NCI-H510A treated with DMSO at 0.1 percent for 48 hours (cell line): ENCODE measurements around the gene ZBTB21.

ENCODE experiments used
- DNase-seq: peaks from one replicate; lab custom pipeline; 2025; lab: John Stamatoyannopoulos, UW

ZBTB21 gene

GRCh38 chr21:42039911-42040351, 29.8 kb upstream of the ZBTB21 start:
- peak; percentile 15 for DNase-seq

DNA sequence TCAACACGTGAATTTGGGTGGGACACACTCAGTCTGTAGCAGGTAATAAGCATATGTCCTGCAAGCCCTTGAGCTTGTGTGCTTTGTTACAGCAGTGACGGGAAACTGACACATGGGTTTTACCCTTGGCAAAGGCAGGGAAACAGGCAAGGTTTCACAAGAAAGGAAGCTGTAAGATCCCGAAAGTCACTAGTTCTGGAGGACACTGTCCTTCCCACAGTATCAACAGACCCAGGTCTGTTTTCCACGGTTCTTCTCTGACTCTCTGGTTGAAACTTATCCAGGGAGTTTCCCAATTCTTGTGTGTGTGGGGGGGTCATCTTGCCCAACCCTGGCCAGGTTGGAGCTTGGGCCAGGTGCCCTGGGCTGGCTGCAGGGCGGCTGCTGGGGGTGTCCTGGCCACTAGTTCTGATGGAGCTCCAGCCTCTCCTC, 29.3 kb upstream of the ZBTB21 start:
- DNase-seq: no peak

- DNase-seq: peak; percentile 42
Measured at GRCh38 chr21:42038826-42039425, 28.8 kb upstream of the ZBTB21 start.

DNA sequence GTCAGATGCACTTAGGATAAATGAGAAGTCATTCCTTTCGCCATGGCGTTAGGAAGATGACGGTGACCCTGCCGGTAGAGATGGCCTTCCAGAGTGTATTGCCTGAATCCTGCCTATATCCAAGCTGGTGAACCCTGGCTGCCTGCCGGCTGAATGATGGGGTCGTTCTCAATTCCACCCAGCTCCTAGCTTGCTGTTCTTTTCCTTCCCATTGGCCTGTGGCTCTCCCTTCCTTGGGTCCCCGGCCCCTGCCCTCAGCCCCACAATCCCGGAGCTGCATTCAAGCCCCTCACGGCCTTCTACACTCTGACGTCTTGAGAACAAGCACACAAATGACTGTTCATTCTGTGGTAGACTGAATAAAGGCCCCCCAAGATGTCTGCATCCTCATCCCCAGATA, 28.2 kb upstream of the ZBTB21 start:
- DNase-seq: no peak

GRCh38 chr21:42037943-42038342, 27.8 kb upstream of the ZBTB21 start:
- no peak for DNase-seq

- no peak for DNase-seq
Measured at GRCh38 chr21:42037516-42037915, 27.4 kb upstream of the ZBTB21 start.

- no peak for DNase-seq
Measured at GRCh38 chr21:42036313-42036712, 26.2 kb upstream of the ZBTB21 start.

- DNase-seq: no peak
Measured at GRCh38 chr21:42032968-42033367, 22.8 kb upstream of the ZBTB21 start.

DNA sequence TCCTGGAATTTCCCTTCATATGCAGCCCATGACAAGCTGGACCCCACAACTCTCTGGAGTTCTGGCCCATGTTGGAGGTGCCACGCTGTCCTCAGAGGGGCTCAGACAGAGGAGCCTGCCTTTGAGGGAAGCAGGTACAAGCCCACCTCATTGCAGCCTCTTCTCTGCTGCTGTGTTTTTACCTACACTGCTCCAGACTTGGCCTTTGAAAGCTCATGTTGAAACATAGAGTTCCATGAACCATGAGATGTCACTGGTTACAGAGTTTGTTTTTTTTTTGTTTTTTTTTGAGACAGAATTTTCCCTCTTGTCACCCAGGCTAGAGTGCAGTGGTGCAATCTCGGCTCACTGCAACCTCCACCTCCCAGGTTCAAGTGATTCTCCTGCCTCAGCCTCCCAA, 22.1 kb upstream of the ZBTB21 start:
- DNase-seq: no peak

DNA sequence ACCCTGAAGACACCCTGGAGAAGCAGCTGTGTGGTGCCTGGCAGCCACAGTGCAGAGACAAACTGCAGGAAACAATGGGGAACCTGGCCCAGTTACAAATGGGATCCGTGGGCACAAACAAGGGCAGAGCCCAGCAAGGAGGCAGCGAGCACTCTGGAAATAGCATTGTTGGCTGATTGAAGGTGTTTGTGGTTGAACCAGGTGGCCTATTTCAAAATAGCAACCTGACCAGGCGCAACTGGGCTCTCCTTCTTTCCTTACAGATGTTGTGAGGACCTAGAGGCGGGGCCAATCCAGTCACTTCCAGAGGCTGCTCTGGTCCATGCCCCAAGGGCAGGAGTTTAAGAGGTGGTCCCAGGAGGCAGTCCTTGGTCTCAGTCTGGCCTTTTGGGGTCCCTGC, 21.7 kb upstream of the ZBTB21 start:
- peak; percentile 41 for DNase-seq

DNA sequence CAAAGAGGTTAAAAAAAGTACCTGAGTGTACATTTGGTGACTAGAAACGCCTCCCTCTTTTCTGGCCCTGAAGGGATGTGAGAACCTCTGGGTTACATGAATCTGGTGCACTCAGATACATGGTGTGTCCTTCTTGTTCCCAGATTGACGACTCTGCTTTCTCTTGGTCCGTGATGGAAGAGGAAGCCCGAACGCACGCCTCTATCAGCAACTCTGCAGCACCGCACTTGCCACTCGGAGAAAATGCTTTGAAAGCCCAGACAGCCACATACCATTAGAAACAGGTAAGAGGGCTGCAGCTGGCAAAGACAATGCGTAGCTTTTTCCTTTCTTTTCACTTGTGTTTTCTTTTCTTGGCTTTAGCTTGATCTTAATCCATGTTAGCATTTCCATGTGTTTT, 21.1 kb upstream of the ZBTB21 start:
- no peak for DNase-seq

GRCh38 chr21:42030311-42030710, 20.2 kb upstream of the ZBTB21 start:
- no peak for DNase-seq

- DNase-seq: no peak
Measured at GRCh38 chr21:42028766-42029425, 18.7 kb upstream of the ZBTB21 start.

- DNase-seq: no peak
Measured at GRCh38 chr21:42027822-42028765, 17.9 kb upstream of the ZBTB21 start.

DNA sequence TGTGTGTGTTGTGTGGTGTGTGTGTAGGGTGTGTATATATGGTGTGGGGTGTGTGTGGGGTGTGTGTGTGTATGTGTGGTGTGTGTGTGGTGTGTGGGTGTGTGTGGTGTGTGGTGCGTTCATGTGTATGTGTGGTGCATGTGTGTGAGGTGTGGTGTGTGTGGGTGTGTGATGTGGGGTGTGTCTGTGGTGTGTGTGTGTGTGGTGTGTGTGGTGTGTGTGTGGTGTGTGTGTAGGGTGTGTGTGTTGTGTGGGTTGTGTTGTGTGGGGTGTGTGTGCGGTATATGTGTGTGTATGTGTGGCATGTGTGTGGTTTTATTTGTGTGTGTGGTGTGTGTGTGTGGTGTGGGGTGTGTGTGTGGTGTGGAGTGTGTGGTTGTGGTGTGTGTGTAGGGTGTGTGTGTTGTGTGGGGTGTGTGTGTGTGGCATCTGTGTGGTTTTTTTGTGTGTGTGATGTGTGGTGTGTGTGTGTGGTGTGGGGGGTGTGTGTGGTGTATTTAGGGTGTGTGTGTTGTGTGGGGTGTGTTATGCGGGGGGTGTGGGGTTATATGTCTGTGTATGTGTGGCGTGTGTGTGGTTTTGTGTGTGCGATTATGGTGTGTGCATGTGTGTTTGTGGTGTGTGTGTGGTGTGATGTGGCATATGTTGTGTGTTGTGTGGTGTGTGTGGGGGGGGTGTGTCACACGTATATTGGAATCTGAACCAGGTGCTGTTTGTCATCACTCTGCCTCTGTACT, 17.1 kb upstream of the ZBTB21 start:
- DNase-seq: no peak

DNA sequence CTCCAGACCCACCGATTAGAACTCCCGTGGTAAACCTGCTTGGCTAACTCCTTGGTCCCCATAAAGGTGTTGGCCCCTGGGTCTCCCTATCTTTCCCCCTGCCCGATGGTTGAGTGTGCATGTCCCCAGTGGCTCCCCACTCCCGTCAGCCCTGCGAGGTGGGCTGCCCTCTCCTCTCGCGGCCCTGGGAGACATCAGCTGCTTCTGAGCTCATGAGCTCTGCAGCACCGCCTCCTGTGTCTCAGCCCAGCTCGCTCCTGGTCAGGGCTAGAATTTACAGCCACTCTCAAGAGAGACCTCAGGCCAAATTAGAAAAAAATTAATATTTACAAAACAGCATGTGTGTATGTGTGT, 15.9 kb upstream of the ZBTB21 start:
- DNase-seq: no peak

DNA sequence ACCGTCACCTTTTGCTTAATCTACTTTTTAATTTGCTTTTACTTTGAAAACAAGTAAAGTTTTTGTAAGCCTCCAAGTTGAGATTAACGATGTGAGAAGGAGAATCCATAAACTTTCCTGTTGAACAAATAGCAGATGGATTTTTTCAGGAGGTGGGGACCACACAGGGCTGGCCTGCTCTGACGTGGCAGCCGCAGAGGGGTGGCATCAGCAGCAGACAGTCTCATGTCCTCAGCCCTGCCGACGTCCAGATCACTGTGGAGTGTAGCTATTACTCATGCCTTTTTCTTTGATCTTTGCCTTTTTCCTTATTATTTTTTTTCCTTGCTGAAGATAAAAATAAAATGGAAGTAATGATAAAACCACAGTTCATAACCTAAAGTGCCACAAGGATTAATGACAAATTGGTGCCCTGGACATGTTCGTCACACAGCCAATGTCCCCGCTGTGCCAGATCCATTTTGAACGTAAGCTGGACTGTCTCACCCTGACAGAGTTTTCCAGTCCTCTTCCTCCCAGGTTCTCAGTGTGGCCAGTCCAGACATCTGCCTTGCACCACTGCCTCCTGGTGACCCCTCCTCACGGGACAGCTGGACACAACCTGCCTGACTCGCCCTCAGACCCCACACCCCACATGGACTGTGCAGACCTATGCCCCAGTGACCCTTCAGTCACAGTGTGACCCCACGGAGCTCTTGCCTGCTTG, 15.4 kb upstream of the ZBTB21 start:
- DNase-seq: no peak

DNA sequence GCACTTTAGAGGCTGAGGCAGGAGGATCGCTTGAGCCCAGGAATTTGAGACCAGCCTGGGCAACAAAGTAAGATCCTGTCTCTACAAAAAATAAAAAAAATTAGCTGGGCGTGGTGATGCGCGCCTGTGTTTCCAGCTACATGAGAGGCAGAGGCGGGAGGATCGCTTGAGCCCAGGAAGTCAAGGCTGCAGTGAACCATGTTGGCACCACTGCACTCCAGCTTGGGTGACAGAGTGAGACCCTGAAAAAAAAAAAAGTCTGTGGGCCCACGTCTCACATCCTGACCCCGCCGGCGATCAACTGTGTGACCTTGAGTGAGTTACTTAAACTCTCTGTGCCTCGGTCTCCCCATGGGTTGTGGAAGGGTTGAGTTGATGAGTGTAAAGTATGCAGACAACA, 12.7 kb upstream of the ZBTB21 start:
- no peak for DNase-seq

GRCh38 chr21:42022091-42022430, 11.9 kb upstream of the ZBTB21 start:
- no peak for DNase-seq

- peak; percentile 39 for DNase-seq
Measured at GRCh38 chr21:42021371-42022090, 11.4 kb upstream of the ZBTB21 start.

DNA sequence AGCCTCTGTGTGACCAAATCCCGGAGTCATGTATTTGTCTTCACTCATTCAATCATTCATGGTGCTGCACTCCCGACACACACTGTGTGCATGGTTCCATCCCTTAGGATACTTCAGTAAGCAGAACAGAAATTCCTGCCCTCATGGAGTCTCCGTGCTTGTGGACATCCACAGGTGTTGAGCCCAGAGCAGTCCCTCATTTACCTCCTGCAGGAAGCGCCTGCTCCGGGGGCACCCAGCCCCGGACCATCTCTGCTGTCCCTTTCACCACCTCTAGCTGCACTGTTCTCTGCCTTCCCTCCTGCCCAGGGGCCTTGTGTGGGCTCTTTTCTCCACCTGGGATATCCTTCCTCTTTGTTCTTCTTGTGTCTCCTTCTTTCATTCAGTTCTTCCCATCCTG, 9.5 kb upstream of the ZBTB21 start:
- no peak for DNase-seq
